Activated gamma-delta T cell treated with anti-CD3 and anti-CD28 coated beads, Interleukin-2, amount 50 U/mL, for 16 hours (primary cell): Measurements from ENCODE around the gene APOL4.
"Not testable (repeated sequence)": the region's sequence is repeated elsewhere in the genome, so short reads cannot be mapped to it uniquely, and the experiment has no call there.

Source experiments
- DNase-seq: peaks from one replicate; pipeline ENCODE4 v3.0.0-alpha.2; 2020; ENCODE audit warnings: low read depth

The APOL4 gene

DNA sequence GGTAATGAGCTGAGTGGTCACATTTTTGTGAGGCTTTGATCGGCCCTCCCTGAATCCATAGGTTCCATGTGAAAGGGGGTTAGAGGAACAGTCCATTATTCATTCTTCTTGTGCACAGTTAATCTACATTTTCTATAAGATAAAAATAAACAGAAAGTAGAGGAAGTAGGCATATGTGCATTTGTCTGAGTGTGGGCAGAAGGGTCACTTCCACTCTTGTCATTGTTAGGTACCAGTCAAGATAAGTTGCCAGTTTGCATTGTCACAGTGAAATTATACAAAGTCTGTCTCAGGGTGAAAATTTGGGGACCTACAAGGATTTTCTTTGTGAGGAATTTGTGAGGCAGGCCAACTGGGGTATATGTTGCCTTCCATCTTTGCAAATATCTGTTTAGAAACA lies 4.6 kb upstream of the APOL4 start:
- DNase-seq = no peak

DNA sequence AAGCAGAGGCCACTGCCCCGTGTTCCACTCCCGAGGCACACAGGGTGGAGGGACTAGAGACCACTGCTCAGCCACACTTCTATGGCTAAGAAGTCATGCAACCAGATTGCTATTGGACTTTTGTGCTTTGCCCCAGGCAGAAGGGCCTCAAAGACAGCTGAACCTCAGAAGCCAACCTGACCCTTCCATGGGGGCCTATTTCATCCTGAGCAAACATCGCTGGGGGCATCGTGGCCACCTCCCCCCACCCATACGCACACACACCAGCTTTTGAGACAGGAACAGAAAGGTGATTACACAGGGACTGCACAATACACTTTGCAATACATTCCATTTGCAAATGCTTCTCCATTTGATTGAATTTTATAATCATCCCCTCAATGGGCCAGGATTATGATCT lies 4.0 kb upstream of the APOL4 start:
- DNase-seq = not testable (repeated sequence)

DNA sequence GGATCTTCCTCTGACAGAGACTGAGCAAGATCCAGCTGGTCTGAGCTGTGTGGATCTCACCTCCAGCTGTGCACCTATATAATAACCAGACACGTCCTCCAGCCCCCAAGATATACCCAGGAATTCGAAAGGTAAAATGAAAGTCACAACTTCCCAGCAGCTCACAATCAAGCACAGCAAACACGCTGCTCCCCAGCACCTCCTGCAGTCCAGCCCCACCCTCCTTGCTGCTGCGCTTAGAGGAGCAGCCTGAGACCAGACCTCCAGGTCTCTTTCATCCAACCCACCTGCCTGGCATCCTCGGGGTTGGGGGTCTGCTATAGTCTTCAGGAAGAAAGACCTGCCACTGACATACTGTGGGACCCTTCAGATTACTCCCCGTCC lies 3.0 kb upstream of the APOL4 start:
- DNase-seq = no peak

DNA sequence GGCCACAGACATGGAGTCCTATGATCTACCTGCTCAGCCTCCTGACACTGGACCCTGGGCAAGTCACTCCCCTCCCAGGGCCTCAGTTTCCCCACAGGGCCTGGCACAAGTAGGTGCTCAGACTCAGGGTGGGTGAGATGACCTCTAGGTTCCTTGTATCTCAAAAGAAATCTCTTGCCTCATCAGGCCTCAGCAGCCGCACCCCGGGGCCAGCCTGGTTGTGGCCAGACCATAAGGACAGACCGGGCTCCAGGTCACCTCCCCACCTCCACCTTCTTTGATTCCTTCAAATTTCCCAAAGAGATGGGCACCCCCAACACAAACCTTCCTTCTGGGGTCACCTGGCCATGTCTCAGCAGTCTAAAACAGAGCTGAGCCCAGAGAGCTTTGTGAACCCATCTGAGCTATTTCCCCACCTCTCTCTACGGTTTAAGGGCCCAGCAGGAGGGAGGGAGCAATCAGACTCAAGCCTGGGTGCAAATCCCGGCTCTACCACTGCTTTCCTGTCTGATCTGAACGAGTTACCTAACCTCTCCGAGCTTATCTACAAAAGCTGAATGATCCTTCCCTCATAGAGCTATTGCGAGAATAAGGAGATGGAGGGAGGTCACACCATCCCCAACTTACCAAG lies 2.5 kb upstream of the APOL4 start:
- DNase-seq = no peak

DNA sequence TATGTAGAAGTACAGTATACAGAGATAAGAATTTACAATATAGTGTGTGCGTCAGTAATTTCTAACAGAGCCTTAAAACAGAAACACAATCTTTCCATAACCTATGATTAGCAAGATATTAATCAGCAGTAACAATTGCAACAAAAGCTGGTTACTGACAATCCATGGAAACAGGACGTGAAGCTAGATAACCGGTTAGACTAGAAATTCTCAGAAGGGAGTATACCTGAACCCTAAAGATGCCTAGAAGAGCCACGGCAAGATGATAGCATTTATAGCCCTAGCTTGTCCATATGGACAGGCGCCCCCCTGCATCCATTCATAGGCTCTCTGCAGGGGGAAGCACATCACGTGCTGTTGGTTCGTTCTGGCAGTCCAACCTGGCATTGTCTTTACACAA lies 1.8 kb upstream of the APOL4 start:
- not testable (repeated sequence) for DNase-seq

DNA sequence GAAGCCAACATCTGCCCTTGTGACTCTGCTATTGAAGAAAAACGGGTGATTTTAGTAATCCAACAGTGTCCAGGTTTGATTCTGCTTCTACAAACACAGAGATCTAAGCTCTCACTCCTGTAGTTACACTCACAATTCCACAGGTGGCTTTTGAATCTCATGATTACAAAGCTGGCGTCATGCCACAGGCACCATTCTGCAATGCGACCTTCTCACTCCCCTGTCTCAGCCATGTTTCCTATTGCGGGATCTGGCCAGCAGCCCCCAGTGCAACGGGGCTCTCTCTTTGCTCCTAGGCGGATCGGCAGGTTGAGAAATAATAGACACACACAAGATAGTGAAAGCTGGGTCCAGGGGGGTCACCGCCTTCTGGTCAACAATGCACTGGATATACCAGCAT lies 1.3 kb upstream of the APOL4 start:
- not testable (repeated sequence) for DNase-seq

DNA sequence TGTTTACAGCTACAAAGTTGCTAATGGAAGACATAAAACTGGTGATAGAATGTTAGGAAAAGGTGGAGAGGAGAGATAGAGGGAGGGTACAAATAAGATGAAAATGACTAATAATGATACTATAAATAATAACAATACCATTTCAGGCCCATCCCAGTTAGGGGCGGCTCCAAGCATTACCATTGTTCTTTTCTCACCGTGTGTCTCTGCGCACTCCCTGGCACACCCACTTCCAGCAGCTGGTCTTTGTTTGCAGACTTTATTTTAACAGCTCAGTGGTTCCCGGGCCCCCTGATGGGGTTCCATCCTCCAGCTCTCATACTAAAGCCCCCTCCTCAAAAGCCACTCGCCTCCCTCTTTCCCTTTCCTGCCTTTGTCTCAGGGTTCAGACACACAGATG lies 584 bp downstream of the APOL4 start:
- DNase-seq = not testable (repeated sequence)

DNA sequence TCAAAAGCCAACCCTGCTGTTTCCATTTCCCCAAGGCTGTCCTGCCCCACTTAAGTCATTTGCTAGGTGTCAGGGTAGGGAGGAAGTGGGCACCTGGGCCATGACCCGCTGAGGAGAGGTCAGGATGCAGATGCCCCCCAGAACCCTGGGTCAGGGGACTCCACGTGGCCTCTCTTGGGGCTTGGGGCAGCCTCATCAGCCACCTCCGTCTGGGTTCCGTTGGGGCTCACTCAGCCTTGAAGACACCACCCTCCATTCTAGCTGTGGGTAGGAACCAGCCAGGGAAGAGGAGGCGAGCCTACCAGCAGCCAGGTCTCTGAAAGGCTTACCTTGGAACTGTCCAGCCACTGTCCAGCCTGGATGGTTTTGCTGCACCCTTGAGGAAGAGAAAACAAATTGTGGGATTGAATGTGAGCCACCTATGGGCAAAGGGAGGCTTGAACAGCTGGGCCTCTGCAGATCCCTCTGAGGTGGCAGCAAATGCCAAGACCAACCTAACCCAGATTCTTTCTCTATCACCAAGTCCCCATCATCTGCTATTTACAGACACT lies 2.5 kb downstream of the APOL4 start:
- DNase-seq = no peak

DNA sequence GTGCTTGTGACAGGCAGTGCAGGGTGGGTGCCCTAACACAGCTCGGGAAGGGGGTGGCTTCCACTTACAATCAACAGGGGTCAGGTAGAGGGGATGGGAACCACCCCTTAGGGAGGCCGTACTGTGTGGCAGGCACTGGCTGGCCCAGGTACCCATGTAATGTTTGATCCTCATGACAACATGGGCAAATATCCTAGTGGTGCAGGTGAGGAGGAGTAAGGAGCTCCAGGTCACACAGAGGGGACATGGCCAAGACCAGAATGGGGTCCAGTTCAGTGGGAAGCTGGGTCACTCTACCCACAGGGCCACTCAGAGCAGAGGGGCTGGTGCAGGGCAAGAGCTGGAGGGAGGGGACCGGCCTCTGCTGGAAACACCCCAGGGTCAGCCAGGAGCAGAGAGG lies 3.1 kb downstream of the APOL4 start:
- no peak for DNase-seq

DNA sequence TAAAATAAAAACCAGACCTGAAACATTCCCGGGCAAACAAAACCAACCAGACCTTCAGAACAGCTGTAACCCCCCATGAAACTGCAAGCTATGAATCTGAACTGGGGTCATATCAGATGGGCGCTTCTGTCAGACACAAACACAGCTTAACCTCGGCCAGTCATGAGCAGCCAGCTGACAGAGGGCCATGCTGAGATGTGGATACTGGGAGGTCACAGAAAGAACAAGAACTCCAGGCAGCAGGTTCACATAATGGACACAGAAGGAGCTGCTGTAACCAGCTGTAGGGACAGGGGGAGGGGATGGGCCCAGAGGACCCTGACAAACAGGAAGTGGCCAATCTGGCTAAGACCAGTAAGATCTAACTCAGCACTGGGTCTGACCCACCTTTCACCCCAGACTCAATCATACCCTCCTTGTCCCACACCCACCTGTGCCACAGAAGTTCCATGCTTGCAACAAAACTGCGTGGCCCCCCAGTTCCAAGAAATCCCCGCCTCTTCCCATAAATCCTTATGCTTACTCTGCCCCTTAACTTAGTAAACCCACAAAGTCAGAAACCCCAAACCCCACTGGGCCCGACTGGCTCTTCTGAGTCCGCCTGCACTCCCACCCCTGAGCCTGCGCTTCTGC lies 4.0 kb downstream of the APOL4 start:
- DNase-seq = no peak

DNA sequence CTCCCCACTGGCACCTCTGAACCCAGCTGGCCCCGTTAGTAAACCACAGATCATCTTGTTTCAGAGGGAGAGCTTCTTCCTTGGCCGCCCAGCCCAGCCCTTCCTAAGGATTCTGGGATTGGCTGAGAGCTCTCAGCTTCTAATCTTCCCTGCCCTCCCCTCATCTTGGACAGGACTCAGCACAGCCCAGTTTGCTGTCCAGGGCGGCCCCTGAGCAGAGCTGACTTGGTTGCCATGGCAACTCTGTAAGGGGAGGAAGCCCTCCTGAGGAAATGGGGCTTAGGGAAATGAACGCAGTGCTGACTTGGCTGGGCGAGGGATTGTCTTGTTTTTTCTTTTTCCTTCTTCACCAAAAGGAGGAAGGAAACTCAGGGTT lies 4.6 kb downstream of the APOL4 start:
- no peak for DNase-seq

DNA sequence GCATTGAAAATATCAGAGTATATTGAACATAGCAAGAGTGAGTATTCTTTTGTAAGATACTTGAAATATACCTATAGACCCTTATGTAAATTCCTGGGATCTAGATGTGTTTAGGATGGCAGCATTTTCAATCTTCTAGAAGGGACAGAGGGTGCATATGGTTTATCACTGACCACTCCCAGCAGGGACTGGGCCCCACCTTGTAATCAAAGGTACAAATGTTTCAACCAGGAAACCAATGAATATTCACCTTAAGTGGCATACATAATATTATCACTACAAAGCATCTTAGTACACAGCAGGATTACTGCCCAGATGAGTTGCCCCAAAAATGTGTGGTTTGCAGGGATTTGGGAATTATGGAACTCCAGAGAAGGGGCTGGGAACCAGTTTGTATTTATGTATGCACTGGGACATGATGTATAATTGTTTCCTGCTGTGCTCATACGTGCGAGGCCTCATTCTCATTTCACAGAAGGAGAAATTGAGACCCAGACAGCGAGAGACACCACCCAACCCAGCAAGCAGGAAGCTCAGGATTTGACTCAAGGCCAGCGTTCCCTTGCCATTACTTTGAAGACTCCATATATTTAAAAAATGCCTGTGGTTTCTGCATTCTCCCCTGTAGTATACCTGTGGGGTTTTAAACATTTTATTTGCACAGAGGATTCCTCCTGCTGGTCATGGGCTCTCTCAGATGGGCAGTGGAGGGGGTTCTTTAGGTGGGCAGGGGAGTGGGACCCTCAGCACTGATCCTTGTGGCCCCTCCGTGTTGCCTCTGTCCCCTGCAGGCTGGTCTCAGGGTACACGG lies 5.2 kb downstream of the APOL4 start:
- DNase-seq = no peak

DNA sequence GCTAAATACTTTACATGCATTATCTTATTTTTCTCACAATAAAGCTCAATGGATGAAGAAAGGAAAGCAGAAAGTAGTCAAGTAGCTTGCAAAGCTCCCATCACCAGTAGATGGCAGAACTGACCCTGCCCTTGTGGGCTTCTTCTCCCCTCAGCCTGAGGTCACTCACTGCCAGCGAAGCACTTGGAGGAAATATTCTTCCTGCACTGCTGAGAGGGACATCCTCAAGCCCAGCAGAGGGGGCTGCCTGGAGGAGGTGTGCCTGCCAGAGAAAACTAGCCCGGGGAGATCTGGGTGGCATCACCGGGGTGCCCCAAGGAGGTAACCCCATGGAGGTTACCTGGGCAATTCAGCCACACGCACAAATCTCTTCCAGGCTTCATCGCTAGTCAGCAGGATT lies 6.6 kb downstream of the APOL4 start:
- DNase-seq = peak; percentile 15

DNA sequence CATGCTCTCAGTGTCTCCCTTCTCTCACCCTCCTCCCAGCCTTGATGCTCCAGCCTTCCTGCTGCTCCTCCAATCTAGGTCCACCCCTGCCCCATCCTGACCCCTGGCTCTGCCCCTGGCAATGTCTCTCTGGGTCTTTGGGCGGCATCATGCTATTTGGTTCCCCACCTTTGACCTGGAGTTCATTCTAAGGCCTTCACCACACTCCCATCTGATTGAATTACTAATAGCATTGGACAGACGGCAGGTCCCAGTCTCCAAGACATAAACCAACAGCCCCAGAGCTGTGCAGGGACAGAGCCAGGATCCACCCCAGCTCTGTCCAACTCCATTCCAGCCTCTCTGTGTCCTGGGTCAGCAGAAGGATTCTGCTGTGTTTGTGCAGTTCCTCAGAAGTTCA lies 7.2 kb downstream of the APOL4 start:
- no peak for DNase-seq

DNA sequence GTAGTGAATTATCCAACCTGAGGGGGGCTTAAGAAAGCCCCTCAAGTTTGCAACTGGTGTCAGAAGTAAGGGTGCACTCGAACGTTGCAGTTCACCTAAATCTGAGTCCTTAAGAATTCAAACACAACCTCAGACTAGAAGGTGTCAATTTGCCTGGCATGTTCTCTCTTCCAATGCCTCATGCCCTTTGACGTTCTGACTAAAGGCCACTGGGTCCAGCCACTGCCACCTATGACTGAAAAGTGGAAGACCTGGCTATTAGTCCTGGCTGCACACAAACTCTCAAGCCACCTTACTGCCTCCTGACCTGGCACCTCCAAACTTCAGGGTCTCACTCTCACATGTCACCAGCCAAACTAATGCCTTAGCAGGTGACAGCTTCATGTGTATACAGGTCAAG lies 8.0 kb downstream of the APOL4 start:
- no peak for DNase-seq

DNA sequence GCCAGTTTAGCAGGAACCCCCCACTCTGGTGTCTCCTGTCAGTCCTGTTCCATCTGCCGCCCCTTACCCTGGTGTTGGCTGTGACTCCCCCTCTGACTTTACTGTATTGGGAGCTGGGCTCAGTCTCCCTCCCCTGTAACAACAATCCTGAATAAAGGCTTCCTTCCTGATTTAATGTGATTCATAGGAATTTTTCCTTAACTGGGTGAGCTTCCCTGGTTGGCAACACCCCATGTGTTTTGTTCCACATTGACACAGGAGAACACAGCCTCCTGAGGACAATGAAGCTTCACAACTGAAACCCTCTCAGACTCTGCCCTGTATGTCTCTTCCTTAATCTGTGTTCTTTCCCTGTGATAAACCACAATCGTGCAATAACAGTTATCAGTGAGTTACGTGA lies 8.4 kb downstream of the APOL4 start:
- no peak for DNase-seq

DNA sequence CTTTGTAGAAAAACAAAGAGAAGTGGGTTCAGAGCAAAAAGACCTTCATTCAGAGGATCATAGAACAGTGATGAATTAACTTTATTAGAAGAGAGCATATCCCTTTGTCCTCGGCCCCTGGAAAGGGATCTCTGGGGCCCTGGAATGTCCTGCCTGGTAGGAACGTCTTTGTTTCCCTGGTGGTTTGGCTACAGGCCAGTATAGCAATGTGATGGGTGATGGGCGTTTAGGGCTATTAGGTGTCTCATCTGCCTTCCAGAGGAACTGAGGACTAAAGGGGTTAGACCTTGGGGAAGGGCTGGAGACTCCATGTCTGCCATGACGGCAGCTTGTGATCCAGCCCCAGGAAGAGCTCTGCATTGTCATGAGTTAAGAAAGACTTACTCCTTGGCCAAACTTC lies 9.1 kb downstream of the APOL4 start:
- DNase-seq = no peak

DNA sequence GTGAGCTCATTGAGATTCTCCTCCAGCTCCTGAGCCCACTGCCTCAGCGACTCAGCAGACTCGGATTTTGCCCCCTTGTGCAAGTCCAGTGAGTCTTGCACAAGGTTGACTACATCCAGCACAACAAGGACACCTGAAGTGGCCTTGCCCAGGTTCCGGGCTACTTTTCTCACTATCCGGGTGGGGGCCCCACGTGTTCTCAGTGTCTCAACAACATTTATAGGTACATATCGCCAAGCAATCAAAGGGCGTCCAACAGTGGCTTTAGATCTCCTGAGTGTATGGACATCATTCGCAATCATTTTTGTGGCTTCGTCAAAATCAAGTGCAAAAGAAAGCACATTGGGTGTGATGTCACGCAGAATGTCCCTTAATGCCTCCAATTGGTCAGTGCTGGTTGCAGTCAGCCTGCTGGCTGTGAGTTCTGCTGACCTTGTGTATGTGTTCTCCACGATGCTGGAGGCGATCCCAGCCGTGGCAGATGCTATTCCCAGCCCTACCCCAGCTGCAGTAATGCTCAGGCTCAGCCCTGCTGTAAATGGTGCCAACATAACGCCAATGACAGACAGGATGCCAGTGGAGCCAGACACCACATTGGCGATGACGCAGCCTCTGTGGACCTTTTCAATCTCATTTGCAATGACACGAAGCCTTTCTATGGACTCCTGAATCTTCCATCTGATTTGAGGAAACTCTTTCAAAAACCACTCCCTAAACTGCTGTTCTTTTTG lies 10.3 kb downstream of the APOL4 start:
- no peak for DNase-seq

DNA sequence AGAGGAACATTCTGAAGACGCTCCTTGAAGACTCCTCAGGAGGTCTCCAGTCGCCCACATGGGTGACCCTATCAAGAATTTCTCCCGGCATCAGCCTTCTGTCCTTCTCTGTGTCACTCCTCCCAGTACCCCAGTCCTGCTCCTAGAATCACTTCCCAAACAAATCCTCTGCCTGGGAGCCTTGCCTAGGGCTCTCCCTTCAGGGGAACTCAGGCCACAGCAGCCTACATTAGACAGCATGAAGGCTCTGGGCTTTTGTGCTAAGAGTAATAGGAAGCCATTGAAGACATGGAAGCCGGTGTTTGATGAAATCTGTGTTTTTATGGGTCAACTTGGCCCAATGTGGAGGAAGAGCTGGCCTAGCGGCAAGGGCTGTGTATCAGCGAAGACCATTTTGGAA lies 13.7 kb downstream of the APOL4 start:
- not testable (repeated sequence) for DNase-seq

DNA sequence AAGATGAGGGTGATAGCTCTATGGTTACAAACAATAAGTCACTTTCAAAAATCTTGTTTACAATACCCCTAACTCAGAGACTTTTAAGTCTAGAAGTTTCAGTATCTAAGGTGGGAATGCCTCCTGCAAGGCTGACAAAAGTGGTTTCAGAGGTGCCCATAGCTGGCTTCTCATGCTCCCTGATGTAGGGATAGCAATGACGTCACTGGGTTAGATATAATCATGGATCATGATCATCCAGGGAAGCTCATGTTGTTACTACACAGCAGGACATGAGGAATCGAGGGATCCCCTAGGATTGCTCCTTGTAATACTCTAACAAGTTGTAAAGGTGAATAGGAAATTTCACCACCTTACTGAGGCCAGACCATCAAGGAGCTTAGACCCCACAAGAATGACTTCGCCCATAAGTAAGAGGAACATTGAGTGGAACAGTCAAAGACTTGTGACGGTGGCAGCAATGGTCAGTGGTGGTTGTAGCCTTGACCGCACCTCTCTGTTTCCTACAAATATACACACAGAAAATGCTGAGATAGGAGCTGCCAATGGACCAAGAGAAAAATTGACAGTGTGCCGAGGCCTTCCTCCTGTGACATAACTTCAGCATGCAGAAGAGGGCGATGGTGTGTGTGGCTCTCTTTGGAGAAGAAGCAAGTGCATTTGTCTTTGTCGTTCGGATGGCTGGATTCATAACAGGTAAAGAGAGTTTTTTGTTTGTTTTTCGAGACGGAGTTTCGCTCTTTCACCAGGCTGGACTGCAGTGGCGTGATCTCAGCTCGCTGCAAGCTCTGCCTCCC lies 15.6 kb downstream of the APOL4 start:
- DNase-seq = no peak

DNA sequence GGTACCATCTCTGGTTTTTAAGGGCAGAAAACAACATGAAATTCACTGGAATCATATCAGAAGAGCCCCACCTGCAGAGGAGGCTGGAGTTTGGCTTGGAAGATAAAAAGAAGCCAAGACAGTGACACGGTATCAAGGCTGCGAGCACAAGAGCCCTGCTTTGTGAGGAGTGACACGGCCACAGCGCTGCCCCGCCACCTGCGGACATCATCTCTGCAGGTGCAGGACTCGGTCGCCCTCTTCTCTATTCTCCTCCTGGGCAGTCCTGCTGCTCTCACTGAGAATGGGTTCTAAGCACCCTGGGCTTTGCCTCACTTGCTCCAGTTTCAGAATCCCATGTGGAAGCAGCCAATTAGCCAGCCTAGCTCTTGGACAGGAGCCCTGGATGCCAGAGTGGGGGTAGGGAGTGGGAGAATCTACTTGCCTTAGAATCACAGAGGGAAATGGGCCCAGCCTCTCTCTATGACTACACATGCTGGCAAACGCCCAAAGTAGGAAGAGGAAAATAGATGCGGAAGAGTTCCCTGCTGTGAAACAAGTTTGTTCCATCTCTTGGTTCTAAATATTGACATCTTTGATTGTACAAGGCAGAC lies 17.1 kb downstream of the APOL4 start:
- no peak for DNase-seq
